HG02870 (cell line): ENCODE results near the gene AMY1C.
"Not testable (repeated sequence)": the region's sequence is repeated elsewhere in the genome, so short reads cannot be mapped to it uniquely, and the experiment has no call there.

Source experiments
- ATAC-seq: cut with Tn5 transposase; IDR thresholded peaks from one replicate; pipeline ENCODE4 v1.9.1; 2021; ENCODE audit warnings: mild to moderate bottlenecking, moderate library complexity; ENCODE audit not compliant: unreplicated experiment

AMY1C gene

GRCh38 chr1:103749598-103749997, at the start of gene AMY1C:
TSS of gene AMY1C (plus strand) at chr1:103749898. CDS start at chr1:103750470, 572 bp downstream.
- ATAC-seq, result not testable (repeated sequence)

GRCh38 chr1:103700669-103701068, 49.0 kb upstream of the AMY1C start:
- ATAC-seq, result not testable (repeated sequence)

GRCh38 chr1:103701256-103701655, 48.4 kb upstream of the AMY1C start:
- not testable (repeated sequence) for ATAC-seq

- ATAC-seq, result not testable (repeated sequence)
Measured at GRCh38 chr1:103707670-103708069, 42.0 kb upstream of the AMY1C start.

GRCh38 chr1:103710381-103710780, 39.3 kb upstream of the AMY1C start:
- ATAC-seq, result not testable (repeated sequence)

DNA sequence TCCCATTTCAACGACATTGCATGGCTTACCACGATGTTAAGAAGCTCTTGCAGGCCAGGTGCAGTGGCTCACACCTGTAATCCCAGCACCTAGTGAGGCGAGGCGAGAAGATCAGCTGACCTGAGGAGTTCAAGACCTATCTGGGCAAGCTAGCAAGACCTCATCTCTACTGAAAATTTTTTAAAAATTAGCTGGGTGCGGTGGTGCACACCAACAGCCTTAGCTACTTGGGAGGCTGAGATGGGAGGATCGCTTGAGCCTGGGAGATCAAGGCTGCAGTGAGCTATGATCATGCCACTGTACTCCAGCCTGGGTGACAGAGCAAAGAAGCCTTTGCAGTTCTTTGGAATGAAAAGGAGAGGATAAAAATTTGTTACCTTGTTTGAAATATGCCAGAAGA, 32.3 kb upstream of the AMY1C start:
- ATAC-seq, result not testable (repeated sequence)

GRCh38 chr1:103721473-103721872, 28.2 kb upstream of the AMY1C start:
- ATAC-seq, result not testable (repeated sequence)

- ATAC-seq, result not testable (repeated sequence)
Measured at GRCh38 chr1:103735334-103735733, 14.4 kb upstream of the AMY1C start.

GRCh38 chr1:103738031-103738430, 11.7 kb upstream of the AMY1C start:
- ATAC-seq, result not testable (repeated sequence)

GRCh38 chr1:103744449-103744848, 5.2 kb upstream of the AMY1C start:
- ATAC-seq, result not testable (repeated sequence)

- ATAC-seq, result not testable (repeated sequence)
Measured at GRCh38 chr1:103745040-103745439, 4.7 kb upstream of the AMY1C start.

DNA sequence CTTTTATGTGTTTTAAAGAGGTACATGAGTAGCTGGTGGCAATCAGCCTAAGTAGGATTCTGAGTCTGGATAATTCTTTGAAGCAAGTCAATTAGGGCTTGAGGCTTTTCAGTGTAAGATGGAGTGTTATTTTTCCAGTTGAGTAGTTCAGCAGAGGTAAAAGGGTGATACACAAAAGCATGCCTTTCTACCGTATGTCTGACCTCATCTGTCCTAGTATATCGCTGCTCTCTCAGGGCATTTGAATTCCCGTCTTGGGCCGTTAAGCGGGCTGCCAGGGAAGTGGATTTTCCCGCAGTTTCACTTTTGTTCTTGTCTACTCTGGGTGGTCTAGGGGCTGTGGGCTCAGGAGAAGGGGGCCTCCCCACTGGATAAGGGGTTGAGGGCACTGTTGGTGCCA, 1.4 kb upstream of the AMY1C start:
- ATAC-seq, result not testable (repeated sequence)

GRCh38 chr1:103761896-103762295, 12.2 kb downstream of the AMY1C start:
- ATAC-seq, result no peak

- ATAC-seq, result no peak
Measured at GRCh38 chr1:103779932-103780331, 30.2 kb downstream of the AMY1C start.

GRCh38 chr1:103783944-103784377, 34.3 kb downstream of the AMY1C start:
- peak; percentile 61 for ATAC-seq

GRCh38 chr1:103788377-103788776, 38.7 kb downstream of the AMY1C start:
- ATAC-seq, result no peak

DNA sequence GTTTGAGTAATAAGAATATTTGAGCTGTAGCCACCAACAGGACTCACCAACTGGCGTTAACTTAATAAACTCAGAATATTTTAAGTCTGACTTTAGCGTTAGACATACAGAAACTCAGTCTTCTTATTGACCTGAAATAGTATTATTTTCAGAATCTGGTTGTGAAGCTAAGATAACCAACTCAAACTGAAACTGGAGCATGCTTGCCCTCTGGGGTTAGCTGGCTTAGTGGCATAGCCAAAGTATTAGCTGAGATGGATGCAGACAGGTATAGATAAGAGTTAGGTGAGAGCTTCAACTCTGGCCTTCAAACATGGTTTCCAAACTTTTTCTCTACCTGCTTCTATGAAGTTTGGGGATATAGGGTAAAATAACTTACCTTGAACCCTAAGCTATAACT, 40.5 kb downstream of the AMY1C start:
- ATAC-seq, result peak; percentile 48
